Effector memory CD4-positive, alpha-beta T cell (primary cell): ENCODE measurements around the gene SESN3.

Experiments
- DNase-seq, 3 donors: peaks; one replicate each; pipeline ENCODE4 v3.0.0-alpha.2; 2020
- H3K27ac ChIP-seq: 2 replicates; pipeline ENCODE4 v1.7.0; 2013; ENCODE audit warnings: mild to moderate bottlenecking, low read length, moderate library complexity; ENCODE audit not compliant: insufficient read depth, poor library complexity, severe bottlenecking
- H3K27me3 ChIP-seq: replicated peaks from 2 replicates; pipeline ENCODE4 v1.7.0; 2013; ENCODE audit warnings: mild to moderate bottlenecking, low read length; ENCODE audit not compliant: insufficient read depth, control insufficient read depth, poor library complexity, severe bottlenecking
- H3K36me3 ChIP-seq: 2 replicates; pipeline ENCODE4 v1.7.0; 2013; ENCODE audit warnings: mild to moderate bottlenecking, low read length, moderate library complexity; ENCODE audit not compliant: control insufficient read depth, insufficient read depth
- H3K4me1 ChIP-seq: 2 replicates; pipeline ENCODE4 v1.7.0; 2013; ENCODE audit warnings: low read length, mild to moderate bottlenecking; ENCODE audit not compliant: control insufficient read depth, insufficient read depth, poor library complexity, severe bottlenecking
- H3K4me3 ChIP-seq: 2 replicates; pipeline ENCODE4 v1.7.0; 2013; ENCODE audit warnings: low read length, low read depth, mild to moderate bottlenecking; ENCODE audit not compliant: insufficient read depth, poor library complexity, severe bottlenecking
- H3K9me3 ChIP-seq: 2 replicates; pipeline ENCODE4 v1.7.0; 2013; ENCODE audit warnings: mild to moderate bottlenecking, low read length, moderate library complexity; ENCODE audit not compliant: control insufficient read depth

SESN3 gene

GRCh38 chr11:95148406-95148805 lies 82.6 kb downstream of the SESN3 start:
- Histone ChIP-seq H3K27me3 (no peaks in the 10 kb centered on the region), H3K27ac (no peak overlapping the region)
- DNase-seq: no peak

DNA sequence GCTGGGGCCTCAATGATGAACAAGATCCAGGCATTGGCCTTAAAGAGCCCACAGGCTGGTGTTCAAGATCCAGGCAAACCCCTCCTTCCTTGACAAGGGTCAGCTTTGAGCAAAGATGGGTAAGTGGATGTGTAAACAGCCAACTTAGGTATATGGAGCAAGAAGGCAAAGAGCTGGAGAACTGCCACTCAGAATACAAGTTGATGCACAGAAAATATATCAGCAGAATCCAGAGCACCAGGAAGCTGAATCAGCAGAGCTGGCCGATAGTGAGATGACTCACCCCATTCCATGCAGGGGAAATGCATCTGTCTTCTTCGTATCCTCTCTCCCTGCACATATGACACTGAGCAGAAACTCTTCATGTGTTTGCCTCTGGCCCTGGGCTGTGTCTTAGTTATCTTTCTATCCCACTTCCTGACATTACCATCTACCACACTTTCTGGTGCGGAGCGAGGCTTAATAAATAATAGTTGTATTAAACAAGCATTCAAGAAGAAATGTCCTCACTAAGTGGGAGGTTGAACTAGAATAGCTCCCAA lies 83.6 kb downstream of the SESN3 start:
- no peak for DNase-seq
- no peak overlapping the region for H3K27ac ChIP-seq

More at GRCh38 chr11:95148406-95148805, 82.6 kb downstream of the SESN3 start:
- Histone ChIP-seq H3K9me3 (no peaks in the 10 kb centered on the region), H3K4me3 (no peak overlapping the region), H3K4me1 (peaks cover 26% of the 10 kb centered on the region), H3K36me3 (no peaks in the 10 kb centered on the region)

GRCh38 chr11:95145430-95146060 lies 85.5 kb downstream of the SESN3 start:
- Histone ChIP-seq H3K27ac (no peak overlapping the region), H3K9me3 (no peaks in the 10 kb centered on the region), H3K36me3 (no peaks in the 10 kb centered on the region), H3K4me1 (peaks cover 2% of the 10 kb centered on the region), H3K4me3 (no peak overlapping the region), H3K27me3 (no peaks in the 10 kb centered on the region)
- DNase-seq: no peak

More for the DNA sequence above, 83.6 kb downstream of the SESN3 start:
- H3K27me3 ChIP-seq: no peaks in the 10 kb centered on the region
- no peaks in the 10 kb centered on the region for H3K36me3 ChIP-seq
- H3K9me3 ChIP-seq: no peaks in the 10 kb centered on the region
- H3K4me3 ChIP-seq: no peak overlapping the region
- peaks cover 19% of the 10 kb centered on the region for H3K4me1 ChIP-seq

DNA sequence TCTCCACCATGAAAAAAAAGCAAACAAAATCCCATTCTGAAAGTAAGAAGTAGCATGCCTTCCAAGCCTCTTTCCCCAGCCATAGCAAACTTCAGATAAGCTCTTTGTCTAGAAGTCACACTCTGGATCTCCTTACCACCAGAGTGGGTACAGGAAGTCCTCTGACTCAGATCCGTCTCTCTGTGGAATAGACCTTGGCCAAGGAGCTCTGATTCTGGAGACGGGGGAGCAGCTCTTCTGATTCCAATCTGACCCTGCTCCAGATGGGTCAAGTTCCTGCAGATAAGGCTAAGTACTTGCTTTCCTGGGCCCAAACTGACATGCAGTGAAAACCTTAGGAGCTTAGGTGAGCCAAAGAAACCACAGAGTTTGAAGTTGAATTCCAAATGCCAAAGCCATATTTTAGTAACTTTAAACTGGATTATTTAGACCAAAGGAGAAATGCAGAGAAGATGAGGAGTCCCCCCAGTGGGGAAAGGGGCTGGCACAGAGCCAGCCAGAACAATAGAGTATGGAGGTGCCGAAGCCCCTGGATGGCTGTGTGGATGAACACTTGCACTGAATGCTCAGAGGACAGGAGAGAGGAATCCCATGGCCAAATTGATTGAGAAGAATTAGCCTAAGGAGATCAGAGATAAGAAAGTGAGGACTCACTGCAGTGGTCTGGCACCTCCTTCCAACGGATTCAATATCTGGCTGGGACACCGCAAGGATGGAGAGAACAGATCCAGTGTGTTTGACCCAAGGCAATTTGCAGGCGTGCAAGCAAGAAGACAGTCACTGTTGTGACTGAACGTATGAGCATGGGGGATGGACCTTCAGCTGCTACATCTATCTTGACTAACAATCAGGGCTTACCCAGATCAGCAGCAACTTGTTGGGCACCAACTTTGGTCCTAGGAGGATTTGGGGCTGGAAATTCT lies 86.4 kb downstream of the SESN3 start:
- no peak for DNase-seq
- H3K4me3 ChIP-seq: no peak overlapping the region
- no peaks in the 10 kb centered on the region for H3K36me3 ChIP-seq
- H3K27ac ChIP-seq: no peak overlapping the region
- no peaks in the 10 kb centered on the region for H3K27me3 ChIP-seq
- H3K4me1 ChIP-seq: no peaks in the 10 kb centered on the region
- no peaks in the 10 kb centered on the region for H3K9me3 ChIP-seq

GRCh38 chr11:95143106-95143681 lies 87.8 kb downstream of the SESN3 start:
- Histone ChIP-seq H3K27me3 (no peaks in the 10 kb centered on the region), H3K36me3 (no peaks in the 10 kb centered on the region), H3K27ac (no peak overlapping the region), H3K4me1 (no peaks in the 10 kb centered on the region), H3K4me3 (no peak overlapping the region), H3K9me3 (no peaks in the 10 kb centered on the region)
- DNase-seq: no peak

DNA sequence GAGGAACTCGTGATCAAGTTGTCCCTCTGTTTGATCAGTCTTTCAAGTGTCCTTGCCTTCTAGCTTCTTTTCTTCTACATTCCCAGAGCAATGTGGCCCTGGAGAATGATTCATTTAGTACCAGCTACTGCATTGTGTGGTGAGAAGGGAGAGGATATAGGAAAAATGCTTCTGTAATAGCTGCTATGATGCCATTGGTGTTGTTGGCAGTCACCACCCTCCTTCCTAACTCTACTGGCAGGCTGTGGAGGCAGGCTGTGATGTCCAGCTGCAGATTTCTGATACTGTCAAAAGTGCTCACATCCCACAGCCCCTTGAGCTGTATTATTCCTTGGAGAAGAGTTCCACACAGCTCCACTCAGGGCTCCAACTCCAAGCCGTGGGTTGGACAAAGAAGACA lies 88.6 kb downstream of the SESN3 start:
- Histone ChIP-seq H3K36me3 (no peaks in the 10 kb centered on the region), H3K27ac (no peak overlapping the region), H3K4me3 (no peak overlapping the region), H3K4me1 (no peaks in the 10 kb centered on the region), H3K27me3 (no peaks in the 10 kb centered on the region), H3K9me3 (no peaks in the 10 kb centered on the region)
- DNase-seq: no peak

DNA sequence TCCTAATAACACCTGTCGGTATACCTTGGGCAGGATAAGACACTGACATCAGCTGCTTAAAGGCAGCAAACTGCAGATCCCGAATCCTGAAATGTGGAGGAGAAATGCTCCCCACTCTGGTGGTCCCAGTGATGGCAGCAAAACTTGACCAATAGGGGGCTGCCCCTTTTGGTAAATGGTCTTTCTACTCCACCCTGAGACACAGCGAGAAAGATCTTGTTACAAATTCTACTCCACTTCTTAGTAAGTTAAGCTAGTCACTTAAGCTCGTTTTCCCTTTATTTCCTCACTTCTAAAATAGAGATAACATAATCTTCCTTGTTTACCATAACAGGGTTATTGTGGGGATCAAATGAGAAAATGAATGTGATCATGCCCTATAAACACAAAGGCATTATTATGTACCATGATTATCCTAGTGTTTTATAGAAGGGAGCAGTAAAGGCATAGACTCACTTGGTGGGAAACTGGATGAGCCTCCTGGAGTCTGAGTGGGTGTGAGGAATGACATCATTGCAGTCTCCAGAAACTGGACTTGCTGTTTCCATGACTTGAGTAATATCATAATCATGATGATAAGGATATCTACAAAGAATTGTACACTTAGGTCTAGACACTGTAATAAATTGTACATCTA lies 90.5 kb downstream of the SESN3 start:
- no peaks in the 10 kb centered on the region for H3K36me3 ChIP-seq
- H3K4me1 ChIP-seq: no peaks in the 10 kb centered on the region
- H3K27ac ChIP-seq: no peak overlapping the region
- H3K4me3 ChIP-seq: no peak overlapping the region
- no peaks in the 10 kb centered on the region for H3K9me3 ChIP-seq
- H3K27me3 ChIP-seq: no peaks in the 10 kb centered on the region
- no peak for DNase-seq

- H3K4me1 ChIP-seq: no peaks in the 10 kb centered on the region
- no peaks in the 10 kb centered on the region for H3K27me3 ChIP-seq
- no peaks in the 10 kb centered on the region for H3K9me3 ChIP-seq
- no peak for DNase-seq
- no peak overlapping the region for H3K4me3 ChIP-seq
- H3K27ac ChIP-seq: no peak overlapping the region
- H3K36me3 ChIP-seq: no peaks in the 10 kb centered on the region
These were observed 92.6 kb downstream of the SESN3 start for GRCh38 chr11:95138448-95138847.

GRCh38 chr11:95137299-95137698 lies 93.7 kb downstream of the SESN3 start:
- H3K27me3 ChIP-seq: no peaks in the 10 kb centered on the region
- no peaks in the 10 kb centered on the region for H3K9me3 ChIP-seq
- no peak overlapping the region for H3K4me3 ChIP-seq
- no peaks in the 10 kb centered on the region for H3K4me1 ChIP-seq
- no peaks in the 10 kb centered on the region for H3K36me3 ChIP-seq
- DNase-seq: no peak
- no peak overlapping the region for H3K27ac ChIP-seq
